GM19467 (cell line): ENCODE measurements around the gene PDCD2L.
"Not testable (repeated sequence)": the region's sequence is repeated elsewhere in the genome, so short reads cannot be mapped to it uniquely, and the experiment has no call there.

Experiments used
- ATAC-seq: cut with Tn5 transposase; IDR thresholded peaks from one replicate; pipeline ENCODE4 v1.9.1; 2021; ENCODE audit warnings: mild to moderate bottlenecking, moderate library complexity; ENCODE audit not compliant: unreplicated experiment

PDCD2L gene

GRCh38 chr19:34404109-34404909 lies at the start of gene PDCD2L:
TSS of gene PDCD2L (plus strand) at chr19:34404399. CDS start at chr19:34404431, 32 bp downstream.
- peak; percentile 72 for ATAC-seq

GRCh38 chr19:34355201-34355600 lies 49.0 kb upstream of the PDCD2L start:
- no peak for ATAC-seq

- no peak for ATAC-seq
These were observed 47.3 kb upstream of the PDCD2L start for GRCh38 chr19:34356875-34357274.

GRCh38 chr19:34357431-34357830 lies 46.8 kb upstream of the PDCD2L start:
- ATAC-seq: no peak

- ATAC-seq: peak; percentile 92
These were observed 44.9 kb upstream of the PDCD2L start for GRCh38 chr19:34359140-34359953.

GRCh38 chr19:34359954-34360315 lies 44.3 kb upstream of the PDCD2L start:
- no peak for ATAC-seq

GRCh38 chr19:34360354-34360909 lies 43.8 kb upstream of the PDCD2L start:
- no peak for ATAC-seq

GRCh38 chr19:34362679-34363069 lies 41.5 kb upstream of the PDCD2L start:
- no peak for ATAC-seq

- ATAC-seq: no peak
These were observed 41.1 kb upstream of the PDCD2L start for GRCh38 chr19:34363094-34363493.

- no peak for ATAC-seq
These were observed 40.3 kb upstream of the PDCD2L start for GRCh38 chr19:34363930-34364329.

- ATAC-seq: no peak
These were observed 39.8 kb upstream of the PDCD2L start for GRCh38 chr19:34364462-34364829.

- ATAC-seq: peak; percentile 63
These were observed 39.3 kb upstream of the PDCD2L start, which contains the start of gene GPI for GRCh38 chr19:34364830-34365462. TSS of gene GPI (plus strand) at chr19:34365196. CDS start at chr19:34365267, 71 bp downstream.

GRCh38 chr19:34365463-34366401 lies 38.5 kb upstream of the PDCD2L start:
- no peak for ATAC-seq

- ATAC-seq: no peak
These were observed 37.2 kb upstream of the PDCD2L start for GRCh38 chr19:34366738-34367623.

GRCh38 chr19:34367624-34367957 lies 36.6 kb upstream of the PDCD2L start:
- ATAC-seq: no peak

GRCh38 chr19:34368338-34368737 lies 35.9 kb upstream of the PDCD2L start:
- ATAC-seq: no peak

GRCh38 chr19:34369166-34369565 lies 35.0 kb upstream of the PDCD2L start:
- not testable (repeated sequence) for ATAC-seq

- no peak for ATAC-seq
These were observed 34.1 kb upstream of the PDCD2L start for GRCh38 chr19:34370117-34370516.

GRCh38 chr19:34370983-34371382 lies 33.2 kb upstream of the PDCD2L start:
- no peak for ATAC-seq
